ENCODE results near the gene MAPK13.

GRCh38 chr6:36133148-36133547, 2.8 kb downstream of the MAPK13 start:
- TF ChIP-seq CTCF (IDR thresholded peaks at IDR 0.05; ENCODE audit: insufficient read depth, low read length): no peak
- no peak for TF ChIP-seq POLR2AphosphoS5 (IDR thresholded peaks at IDR 0.05; ENCODE audit: low read depth)
- no peak for TF ChIP-seq GABPA (IDR thresholded peaks at IDR 0.05; ENCODE audit: low read depth)
- TF ChIP-seq REST (IDR thresholded peaks at IDR 0.05; ENCODE audit: insufficient replicate concordance, low read depth): no peak

Measured in HL-60 (cell line).